LHCN-M2 (cell line): ENCODE data around the gene TMEM138. TPM values are rescaled to one million over a fixed set of nuclear protein-coding genes. Genes with fewer than 3 reads are reported as not detected.

Experiments used
- DNase-seq: peaks from one replicate; pipeline ENCODE4 v3.0.0-alpha.2; 2012; ENCODE audit warnings: low read depth
- polyA plus RNA-seq: library from polyadenylated mRNA; unstranded; fragments of >200 nt; gene quantifications from one replicate; pipeline ENCODE4 v1.2.1, GENCODE V29; 2012; ENCODE audit warnings: missing spikeins
- total RNA-seq: library from RNA; depleted of rRNA; stranded (reverse); fragments of >200 nt; gene quantifications from 2 replicates; pipeline ENCODE4 v1.2.3, GENCODE V29; 2014; rRNA removed

TMEM138 gene
- 66.3 and 70.2 TPM in 2 replicates for total RNA-seq
- 119 TPM for polyA plus RNA-seq

- DNase-seq = peak; percentile 94
Observed at GRCh38 chr11:61361741-61362541, at the start of gene TMEM138, which contains the start of gene CYB561A3. Gene TMEM138, plus strand, starts transcription at chr11:61362374. Its CDS starts 2,017 bp downstream, at chr11:61364391. Gene CYB561A3, minus strand, starts transcription at chr11:61361882. Its CDS starts 5,169 bp downstream, at chr11:61356713.

GRCh38 chr11:61315260-61315659 is 46.9 kb upstream of the TMEM138 start:
- DNase-seq = no peak

GRCh38 chr11:61325649-61326414 is 36.3 kb upstream of the TMEM138 start:
- no peak for DNase-seq

- DNase-seq = no peak
Observed at GRCh38 chr11:61327669-61328071, 34.5 kb upstream of the TMEM138 start.

- DNase-seq = peak; percentile 31
Observed at GRCh38 chr11:61328351-61328750, 33.8 kb upstream of the TMEM138 start.

- no peak for DNase-seq
Observed at GRCh38 chr11:61329871-61330270, 32.3 kb upstream of the TMEM138 start.

GRCh38 chr11:61331651-61332050 is 30.5 kb upstream of the TMEM138 start:
- no peak for DNase-seq

GRCh38 chr11:61332281-61332796 is 29.8 kb upstream of the TMEM138 start:
- peak; percentile 22 for DNase-seq

- DNase-seq = peak; percentile 89
Observed at GRCh38 chr11:61332797-61333549, 29.2 kb upstream of the TMEM138 start, which contains the start of the genes DDB1 and TKFC. Gene DDB1, minus strand, starts transcription at chr11:61333105. Its CDS starts 137 bp downstream, at chr11:61332968. Gene TKFC, plus strand, starts transcription at chr11:61333228. Its CDS starts 1,501 bp downstream, at chr11:61334729.

GRCh38 chr11:61333550-61334433 is 28.4 kb upstream of the TMEM138 start:
- no peak for DNase-seq

- peak; percentile 51 for DNase-seq
Observed at GRCh38 chr11:61334434-61335354, 27.5 kb upstream of the TMEM138 start.

- DNase-seq = no peak
Observed at GRCh38 chr11:61335355-61335710, 26.8 kb upstream of the TMEM138 start.

GRCh38 chr11:61336171-61336935 is 25.8 kb upstream of the TMEM138 start:
- peak; percentile 56 for DNase-seq

- DNase-seq = no peak
Observed at GRCh38 chr11:61337706-61338470, 24.3 kb upstream of the TMEM138 start.

- no peak for DNase-seq
Observed at GRCh38 chr11:61338783-61339489, 23.2 kb upstream of the TMEM138 start.

- no peak for DNase-seq
Observed at GRCh38 chr11:61339490-61339878, 22.7 kb upstream of the TMEM138 start.

- DNase-seq = no peak
Observed at GRCh38 chr11:61340979-61341378, 21.2 kb upstream of the TMEM138 start.
